Omental fat pad (tissue), 4 donors: ENCODE data around the gene HSD11B1. TPM values are rescaled to one million over a fixed set of nuclear protein-coding genes. Genes with fewer than 3 reads are reported as not detected.

Experiments used
- ATAC-seq: fragments of 150-250 bp; one replicate; pipeline ENCODE4 v1.9.1; 2016; ENCODE audit warnings: mild to moderate bottlenecking, moderate library complexity; ENCODE audit not compliant: low FRiP score
- DNase-seq: peaks from one replicate; pipeline ENCODE4 v3.0.0-alpha.2; 2019; ENCODE audit warnings: low spot score
- CTCF ChIP-seq, 3 donors: fragments of 450-650 bp; IDR thresholded peaks; one replicate each; pipeline ENCODE4 v1.5.1; 2016 to 2017; ENCODE audit warnings: antibody characterized with exemption in 3 of 3, mild to moderate bottlenecking in 3 of 3, moderate library complexity in 2 of 3
- total RNA-seq, 4 donors: library from RNA; depleted of rRNA; stranded (reverse); fragments of >200 nt; gene quantifications; one replicate each; pipeline ENCODE4 v1.1.0, GENCODE V29; 2016

Gene HSD11B1
- total RNA-seq, 4 donors from 2014 or later = 12.8 to 47.3 (median 18.0) TPM

- DNase-seq (no peak), ATAC-seq (no peak)
- no peak for TF ChIP-seq CTCF (IDR thresholded peaks at IDR 0.05)
Observed at GRCh38 chr1:209702832-209703231, 1.8 kb upstream of the HSD11B1 start.

GRCh38 chr1:209703834-209704504, 677 bp upstream of the HSD11B1 start:
- TF ChIP-seq CTCF (IDR thresholded peaks at IDR 0.05) = no peak
- DNase-seq (no peak), ATAC-seq (no peak)

- ATAC-seq (peak; percentile 20), DNase-seq (no peak)
- no peak for TF ChIP-seq CTCF (IDR thresholded peaks at IDR 0.05)
Observed at GRCh38 chr1:209705033-209705598, 470 bp downstream of the HSD11B1 start.

- DNase-seq (no peak), ATAC-seq (no peak)
- TF ChIP-seq CTCF (IDR thresholded peaks at IDR 0.05) = no peak
Observed at GRCh38 chr1:209706622-209707021, 2.0 kb downstream of the HSD11B1 start.

- no peak for TF ChIP-seq CTCF (IDR thresholded peaks at IDR 0.05)
- ATAC-seq = no peak
Observed at GRCh38 chr1:209707308-209707707, 2.7 kb downstream of the HSD11B1 start.

GRCh38 chr1:209708297-209708696, 3.7 kb downstream of the HSD11B1 start:
- DNase-seq (no peak), ATAC-seq (no peak)
- no peak for TF ChIP-seq CTCF (IDR thresholded peaks at IDR 0.05)

More at GRCh38 chr1:209707308-209707707, 2.7 kb downstream of the HSD11B1 start:
- DNase-seq = no peak

GRCh38 chr1:209710093-209710492, 5.4 kb downstream of the HSD11B1 start:
- TF ChIP-seq CTCF (IDR thresholded peaks at IDR 0.05) = no peak
- no peak for DNase-seq
- no peak for ATAC-seq
